ENCODE results near the gene SRSF3. TPM values are rescaled to one million over a fixed set of nuclear protein-coding genes. Genes with fewer than 3 reads are reported as not detected.

The SRSF3 gene
- total RNA-seq, 1 experiment from 2014 or later: 954 TPM

DNA sequence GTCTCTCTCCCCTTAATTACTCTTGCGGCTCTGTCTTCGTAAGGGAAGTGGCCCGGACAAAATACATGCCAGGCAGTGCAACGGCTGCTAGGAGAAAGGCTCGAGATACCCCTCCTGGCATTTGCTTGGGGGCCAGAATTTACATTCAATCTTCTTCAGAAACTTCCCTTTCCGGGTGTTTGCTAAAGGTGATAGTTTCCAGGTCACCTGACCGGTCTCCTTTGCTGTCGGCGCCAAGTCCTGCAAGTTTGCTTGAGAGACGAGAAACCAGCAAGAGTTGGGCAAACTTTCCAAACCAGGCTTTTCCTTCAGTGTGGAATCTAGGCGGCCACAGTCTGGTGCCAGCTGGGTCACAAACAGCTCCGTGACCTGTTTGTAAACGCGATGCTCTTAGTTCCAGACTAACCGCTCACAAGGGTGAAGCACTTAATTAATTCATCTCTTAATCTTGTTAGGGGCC is 563 bp upstream of the SRSF3 start:
- no peak overlapping the region for H3K23ac ChIP-seq (ENCODE audit: insufficient read length, low read depth, low read length)
- no peak overlapping the region for H2AK5ac ChIP-seq (ENCODE audit: insufficient read length, low read length)
- TF ChIP-seq, protein P1, sequence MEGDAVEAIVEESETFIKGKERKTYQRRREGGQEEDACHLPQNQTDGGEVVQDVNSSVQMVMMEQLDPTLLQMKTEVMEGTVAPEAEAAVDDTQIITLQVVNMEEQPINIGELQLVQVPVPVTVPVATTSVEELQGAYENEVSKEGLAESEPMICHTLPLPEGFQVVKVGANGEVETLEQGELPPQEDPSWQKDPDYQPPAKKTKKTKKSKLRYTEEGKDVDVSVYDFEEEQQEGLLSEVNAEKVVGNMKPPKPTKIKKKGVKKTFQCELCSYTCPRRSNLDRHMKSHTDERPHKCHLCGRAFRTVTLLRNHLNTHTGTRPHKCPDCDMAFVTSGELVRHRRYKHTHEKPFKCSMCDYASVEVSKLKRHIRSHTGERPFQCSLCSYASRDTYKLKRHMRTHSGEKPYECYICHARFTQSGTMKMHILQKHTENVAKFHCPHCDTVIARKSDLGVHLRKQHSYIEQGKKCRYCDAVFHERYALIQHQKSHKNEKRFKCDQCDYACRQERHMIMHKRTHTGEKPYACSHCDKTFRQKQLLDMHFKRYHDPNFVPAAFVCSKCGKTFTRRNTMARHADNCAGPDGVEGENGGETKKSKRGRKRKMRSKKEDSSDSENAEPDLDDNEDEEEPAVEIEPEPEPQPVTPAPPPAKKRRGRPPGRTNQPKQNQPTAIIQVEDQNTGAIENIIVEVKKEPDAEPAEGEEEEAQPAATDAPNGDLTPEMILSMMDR (conservative IDR thresholded peaks at IDR 0.05): no peak
- no peak overlapping the region for H2BK20ac ChIP-seq (ENCODE audit: low read depth, low read length, poor library complexity, severe bottlenecking)
- H3K56ac ChIP-seq (ENCODE audit: insufficient read length, low read depth, low read length): peak overlapping the region; percentile 55
- H4K20me1 ChIP-seq (ENCODE audit: control insufficient read depth, insufficient read depth, insufficient read length): no peaks in the 10 kb centered on the region
- peaks cover 42 to 46% (median 45%) of the 10 kb centered on the region in 3 experiments for H3K36me3 Mint-ChIP-seq (ENCODE audit: insufficient read depth in 1 of 3, low read depth in 3 of 3)
- no peak overlapping the region for H3K4ac ChIP-seq (ENCODE audit: low read depth, low read length)
- H4K8ac ChIP-seq (replicated peaks; ENCODE audit: insufficient read length, low read depth, low read length): no peak overlapping the region
- peak overlapping the region; percentile 63 for H4K5ac ChIP-seq (ENCODE audit: insufficient read length, low read depth, low read length)
- H3T11ph ChIP-seq (ENCODE audit: low read length): no peak overlapping the region
- peak overlapping the region; percentile 82 for H3K4me2 ChIP-seq (ENCODE audit: insufficient read depth, insufficient read length, low read length)
- no peaks in the 10 kb centered on the region for H3K27me3 ChIP-seq (ENCODE audit: insufficient read depth, low read length)
- H3K4me1 ChIP-seq (ENCODE audit: insufficient read depth, low read length): no peaks in the 10 kb centered on the region
- H3K4me1 Mint-ChIP-seq: peaks cover 23 to 28% of the 10 kb centered on the region in 2 experiments
- H4K91ac ChIP-seq (ENCODE audit: insufficient read length, low read depth, low read length): no peak overlapping the region
- H2AFZ ChIP-seq (ENCODE audit: low read length): no peak overlapping the region
- no peak overlapping the region for H2BK5ac ChIP-seq (ENCODE audit: insufficient read length, low read length)
- H2BK120ac ChIP-seq (ENCODE audit: low read depth, low read length, poor library complexity, severe bottlenecking): peak overlapping the region; percentile 84
- peak overlapping the region; percentile 85 for H3K9ac ChIP-seq (ENCODE audit: extremely low read depth, insufficient read length, low read length)
- peak overlapping the region; percentile 83 for H3K18ac ChIP-seq (ENCODE audit: insufficient read length, low read depth, low read length)
- H3K27ac ChIP-seq (ENCODE audit: insufficient read length, low read depth, low read length): peak overlapping the region; percentile 86
- peaks cover 4% of the 10 kb centered on the region for H3K27me3 Mint-ChIP-seq (ENCODE audit: low read depth)
- no peaks in the 10 kb centered on the region for H3K79me1 ChIP-seq (ENCODE audit: insufficient read depth, low read depth, low read length, poor library complexity, severe bottlenecking)
- peak overlapping the region; percentile 89 for H3K14ac ChIP-seq (ENCODE audit: insufficient read depth, low read length)
- H3K27ac Mint-ChIP-seq: peak overlapping the region; percentile 100
- H3K23me2 ChIP-seq (ENCODE audit: insufficient read length, low read depth, low read length, poor library complexity, severe bottlenecking): peaks cover 10% of the 10 kb centered on the region
- H3K9me3 Mint-ChIP-seq: peaks cover 12 to 15% of the 10 kb centered on the region in 2 experiments; a peak in 4 of 5 replicates
- no peaks in the 10 kb centered on the region for H3K9me3 ChIP-seq (ENCODE audit: control insufficient read depth, low read depth, low read length)
- peak; percentile 67 for DNase-seq
- no peak overlapping the region for H2BK12ac ChIP-seq (ENCODE audit: insufficient read length, low read depth, low read length)
- peaks cover 41% of the 10 kb centered on the region for H3K79me2 ChIP-seq (ENCODE audit: insufficient read depth, low read length)
- WGBS (ENCODE audit: extremely low coverage, insufficient read length, low lambda C conversion rate): no CpG with 5 or more reads among the region's 15 CpGs
- no peak overlapping the region for H2BK15ac ChIP-seq (ENCODE audit: low read depth, low read length)
- peak overlapping the region; percentile 94 to 97 for H3K4me3 Mint-ChIP-seq
